PC-9 (cell line): Measurements from ENCODE around the gene GRN. TPM values are rescaled to one million over a fixed set of nuclear protein-coding genes. Genes with fewer than 3 reads are reported as not detected.

Source experiments
- BruUV-seq: library from RNA; stranded (reverse); fragments of 400-500 nt; replicated peaks from 2 replicates; lab custom pipeline; 2021; lab: Mats Ljungman, UMichigan
- CTCF ChIA-PET: fragments of 300-600 bp; sonication (Branson Sonifier 250); formaldehyde crosslinking; loops from one replicate; lab custom pipeline; 2022; ENCODE audit warnings: antibody characterized with exemption; lab: Charles Lee
- POLR2A ChIA-PET: fragments of 300-600 bp; sonication (Branson Sonifier 250); formaldehyde crosslinking; loops from one replicate; lab custom pipeline; 2022; ENCODE audit warnings: antibody characterized with exemption; ENCODE audit not compliant: unreplicated experiment; lab: Charles Lee
- DNase-seq, 2 experiments: peaks; one replicate each; pipeline versions ENCODE4 v3.0.0 to v3.0.0-alpha.2; 2015 to 2022; ENCODE audit warnings: mixed read lengths in 1 of 2
- H2AFZ ChIP-seq: fragments of 200-600 bp; sonication (generic); 2 replicates; pipeline ENCODE4 v1.8.1; 2017; ENCODE audit warnings: antibody characterized with exemption
- H3F3A ChIP-seq: fragments of 200-600 bp; sonication (generic); 2 replicates; pipeline ENCODE4 v1.8.1; 2017; ENCODE audit warnings: antibody characterized with exemption, mild to moderate bottlenecking, low read depth; ENCODE audit not compliant: insufficient read depth
- H3K27ac ChIP-seq: fragments of 200-600 bp; sonication (generic); 2 replicates; pipeline ENCODE4 v1.6.1; 2016; ENCODE audit warnings: mixed run types
- H3K27me3 ChIP-seq: fragments of 200-600 bp; sonication (generic); 2 replicates; pipeline ENCODE4 v1.6.1; 2016; ENCODE audit warnings: low read depth, mixed run types; ENCODE audit not compliant: insufficient read depth
- H3K36me3 ChIP-seq: fragments of 200-600 bp; sonication (generic); 2 replicates; pipeline ENCODE4 v1.6.1; 2016; ENCODE audit warnings: low read depth, mixed run types
- H3K4me1 ChIP-seq: fragments of 200-600 bp; sonication (generic); replicated peaks from 2 replicates; pipeline ENCODE4 v1.6.1; 2016; ENCODE audit warnings: mixed run types; ENCODE audit not compliant: insufficient read depth
- H3K4me2 ChIP-seq: fragments of 200-600 bp; sonication (generic); 2 replicates; pipeline ENCODE4 v1.6.1; 2017; ENCODE audit warnings: mixed run types
- H3K4me3 ChIP-seq: fragments of 200-600 bp; sonication (generic); 2 replicates; pipeline ENCODE4 v1.6.1; 2016; ENCODE audit warnings: mixed run types
- H3K79me2 ChIP-seq: fragments of 200-600 bp; sonication (generic); 2 replicates; pipeline ENCODE4 v1.6.1; 2017; ENCODE audit warnings: low read depth, mixed run types
- H3K9me2 ChIP-seq: fragments of 200-600 bp; sonication (generic); 2 replicates; pipeline ENCODE4 v1.8.1; 2017; ENCODE audit warnings: mild to moderate bottlenecking; ENCODE audit not compliant: insufficient read depth
- H3K9me3 ChIP-seq: fragments of 200-600 bp; sonication (generic); 2 replicates; pipeline ENCODE4 v1.8.1; 2016; ENCODE audit warnings: low read depth; ENCODE audit not compliant: insufficient read depth
- H4K20me1 ChIP-seq: fragments of 200-600 bp; sonication (generic); 2 replicates; pipeline ENCODE4 v1.8.1; 2017; ENCODE audit not compliant: insufficient read depth
- CTCF ChIP-seq: fragments of 200-600 bp; sonication (generic); conservative IDR thresholded peaks from 2 replicates; pipeline ENCODE4 v1.6.1; 2017; ENCODE audit warnings: mixed run types, antibody characterized with exemption, mild to moderate bottlenecking, moderate library complexity
- EZH2 ChIP-seq: fragments of 200-600 bp; sonication (generic); IDR thresholded peaks from 2 replicates; pipeline ENCODE4 v1.8.0; 2017; ENCODE audit warnings: antibody characterized with exemption, low read depth
- intact Hi-C: fragments of 100-400 bp; cut with micrococcal nuclease; formaldehyde crosslinking; loops from one replicate; pipeline ENCODE4 v1.10.0; 2022; ENCODE audit not compliant: unreplicated experiment
- total RNA-seq: library from RNA; stranded (reverse); gene quantifications from 2 replicates; pipeline ENCODE4 v1.2.3, GENCODE V29; 2021

GRN gene
- total RNA-seq, 1 experiment from 2014 or later: 226 TPM

GRCh38 chr17:44317545-44317944, 27.6 kb upstream of the GRN start:
- H3K4me2 ChIP-seq: no peak overlapping the region
- CTCF ChIA-PET: interaction anchor here (0.6 kb wide), 1 partner anchor 7 kb away, joined by 3 read pairs; no protein-coding TSS in a partner anchor
- BruUV-seq: no TSS peak

GRCh38 chr17:44318077-44318892, 26.8 kb upstream of the GRN start:
- H3K36me3 ChIP-seq: no peaks in the 10 kb centered on the region
- H2AFZ ChIP-seq: no peak overlapping the region
- H3K4me3 ChIP-seq: no peak overlapping the region
- ChIA-PET CTCF (interaction anchor here (0.6 kb wide), 1 partner anchor 8 kb away, joined by 3 read pairs; no protein-coding TSS in a partner anchor), POLR2A (no interaction called here)
- H3K4me2 ChIP-seq: no peak overlapping the region
- H3K79me2 ChIP-seq: peaks cover 10% of the 10 kb centered on the region; the same call in 1 of the 2 replicates
- H3K9me2 ChIP-seq: no peaks in the 10 kb centered on the region
- peaks cover 17% of the 10 kb centered on the region; the same call in 1 of the 2 replicates for H3F3A ChIP-seq
- no peaks in the 10 kb centered on the region for H3K27me3 ChIP-seq
- no peaks in the 10 kb centered on the region for H3K4me1 ChIP-seq
- TF ChIP-seq EZH2 (no peak), CTCF (no peak)
- intact Hi-C loops: no loop called here
- H3K9me3 ChIP-seq: no peaks in the 10 kb centered on the region
- H4K20me1 ChIP-seq: no peaks in the 10 kb centered on the region
- DNase-seq: no peak
- no TSS peak for BruUV-seq
- H3K27ac ChIP-seq: no peak overlapping the region

More at GRCh38 chr17:44317545-44317944, 27.6 kb upstream of the GRN start:
- no peaks in the 10 kb centered on the region for H3K4me1 ChIP-seq
- DNase-seq: no peak
- no peaks in the 10 kb centered on the region for H3K9me3 ChIP-seq
- TF ChIP-seq CTCF (no peak), EZH2 (no peak)
- POLR2A ChIA-PET: no interaction called here
- no peaks in the 10 kb centered on the region for H3K9me2 ChIP-seq
- intact Hi-C loops: no loop called here
- no peak overlapping the region for H3K27ac ChIP-seq
- no peaks in the 10 kb centered on the region for H3K36me3 ChIP-seq
- H4K20me1 ChIP-seq: no peaks in the 10 kb centered on the region
- H3K27me3 ChIP-seq: no peaks in the 10 kb centered on the region
- H2AFZ ChIP-seq: no peak overlapping the region
- H3K79me2 ChIP-seq: peaks cover 4% of the 10 kb centered on the region; the same call in 1 of the 2 replicates
- peaks cover 17% of the 10 kb centered on the region; the same call in 1 of the 2 replicates for H3F3A ChIP-seq
- H3K4me3 ChIP-seq: no peak overlapping the region

DNA sequence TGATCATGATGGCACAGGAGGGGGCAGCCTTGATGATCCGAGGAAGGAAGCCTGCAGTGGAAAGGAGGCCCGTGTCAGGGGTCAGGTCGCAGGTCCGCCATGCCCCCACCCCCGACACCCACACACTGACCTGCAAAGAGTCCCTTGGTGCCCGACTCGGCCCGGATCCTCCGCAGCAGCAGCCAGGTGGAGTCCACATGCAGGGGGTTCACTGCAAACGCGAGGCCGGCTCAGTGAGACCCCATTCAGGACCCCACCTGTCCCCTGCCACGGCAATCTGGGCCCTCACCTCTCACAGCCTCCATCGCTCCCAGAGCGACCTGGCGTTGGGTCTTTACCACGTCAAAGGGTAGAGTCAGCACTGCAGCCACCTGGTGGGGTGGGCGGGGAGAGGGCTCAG, 25.0 kb upstream of the GRN start:
- no TSS peak for BruUV-seq
- Histone ChIP-seq H3F3A (peaks cover 20% of the 10 kb centered on the region; the same call in 1 of the 2 replicates), H3K4me3 (no peak overlapping the region), H2AFZ (no peak overlapping the region), H3K4me2 (no peak overlapping the region), H3K9me2 (no peaks in the 10 kb centered on the region), H3K36me3 (no peaks in the 10 kb centered on the region), H3K4me1 (no peaks in the 10 kb centered on the region), H3K27ac (no peak overlapping the region), H4K20me1 (no peaks in the 10 kb centered on the region), H3K27me3 (no peaks in the 10 kb centered on the region), H3K9me3 (no peaks in the 10 kb centered on the region), H3K79me2 (peaks cover 23% of the 10 kb centered on the region)
- DNase-seq: no peak
- ChIA-PET CTCF (no interaction called here), POLR2A (no interaction called here)
- intact Hi-C loops: no loop called here
- TF ChIP-seq CTCF: no peak
